BLaER1 (cell line): Measurements from ENCODE around the gene SHE.

Experiments
- H3K27ac ChIP-seq: shearing (Covaris generic); formaldehyde crosslinking; 2 replicates; pipeline ENCODE4 v1.8.1; 2022
- H3K27me3 ChIP-seq: shearing (Covaris generic); formaldehyde crosslinking; 2 replicates; pipeline ENCODE4 v1.8.1; 2022
- H3K36me3 ChIP-seq: shearing (Covaris generic); formaldehyde crosslinking; 2 replicates; pipeline ENCODE4 v1.8.1; 2022
- H3K4me1 ChIP-seq: shearing (Covaris generic); formaldehyde crosslinking; 2 replicates; pipeline ENCODE4 v1.8.1; 2022
- H3K4me2 ChIP-seq: shearing (Covaris generic); formaldehyde crosslinking; 2 replicates; pipeline ENCODE4 v1.8.1; 2022
- H3K4me3 ChIP-seq: shearing (Covaris generic); formaldehyde crosslinking; 2 replicates; pipeline ENCODE4 v1.8.1; 2022
- H3K9ac ChIP-seq: shearing (Covaris generic); formaldehyde crosslinking; 2 replicates; pipeline ENCODE4 v1.8.1; 2022
- H3K9me3 ChIP-seq: shearing (Covaris generic); formaldehyde crosslinking; 2 replicates; pipeline ENCODE4 v1.8.1; 2022
- H4K20me1 ChIP-seq: shearing (Covaris generic); formaldehyde crosslinking; 2 replicates; pipeline ENCODE4 v1.8.1; 2022
- Cebpa-rat ChIP-seq: shearing (Covaris generic); IDR thresholded peaks from 2 replicates; pipeline ENCODE4 v1.8.1; 2022

Gene SHE

GRCh38 chr1:154502066-154502743, at the start of gene SHE, which contains the start of gene TDRD10:
SHE (minus strand) TSS chr1:154502412; CDS start chr1:154502026, 386 bp downstream.
TDRD10 (plus strand) TSS chr1:154502219; CDS start chr1:154506904, 4,685 bp downstream.
- Histone ChIP-seq H4K20me1 (no peaks in the 10 kb centered on the region), H3K9me3 (peaks cover 31% of the 10 kb centered on the region), H3K9ac (no peak within 1 kb of the TSS), H3K27ac (no peak within 1 kb of the TSS), H3K4me3 (peak within 1 kb of the TSS; percentile 58), H3K4me2 (peak within 1 kb of the TSS; percentile 79), H3K36me3 (no peaks in the 10 kb centered on the region), H3K4me1 (peaks cover 55% of the 10 kb centered on the region), H3K27me3 (peaks cover 34% of the 10 kb centered on the region)
- no peak for TF ChIP-seq Cebpa-rat

GRCh38 chr1:154551474-154551873, 49.3 kb upstream of the SHE start:
- no peak overlapping the region for H3K4me2 ChIP-seq
- H3K4me1 ChIP-seq, result peaks cover 11% of the 10 kb centered on the region

GRCh38 chr1:154550657-154551056, 48.4 kb upstream of the SHE start:
- Histone ChIP-seq H3K27ac (no peak overlapping the region), H4K20me1 (peaks cover 78% of the 10 kb centered on the region), H3K36me3 (peaks cover 77% of the 10 kb centered on the region), H3K9ac (no peak overlapping the region), H3K4me1 (0 out of 2 replicates have a peak, but pooled peaks cover 4% of the 10 kb centered on the region), H3K4me3 (no peak overlapping the region), H3K4me2 (no peak overlapping the region), H3K9me3 (no peaks in the 10 kb centered on the region), H3K27me3 (no peaks in the 10 kb centered on the region)
- TF ChIP-seq Cebpa-rat, result no peak

More at GRCh38 chr1:154551474-154551873, 49.3 kb upstream of the SHE start:
- H4K20me1 ChIP-seq, result peaks cover 86% of the 10 kb centered on the region
- no peak overlapping the region for H3K9ac ChIP-seq
- no peak overlapping the region for H3K4me3 ChIP-seq
- no peak overlapping the region for H3K27ac ChIP-seq
- H3K27me3 ChIP-seq, result no peaks in the 10 kb centered on the region
- peaks cover 85% of the 10 kb centered on the region for H3K36me3 ChIP-seq
- H3K9me3 ChIP-seq, result no peaks in the 10 kb centered on the region
- TF ChIP-seq Cebpa-rat, result no peak

- H3K9me3 ChIP-seq, result no peaks in the 10 kb centered on the region
- no peaks in the 10 kb centered on the region for H3K27me3 ChIP-seq
- H3K27ac ChIP-seq, result no peak overlapping the region
- H3K36me3 ChIP-seq, result peaks cover 71% of the 10 kb centered on the region
- H3K4me3 ChIP-seq, result no peak overlapping the region
- H4K20me1 ChIP-seq, result peaks cover 72% of the 10 kb centered on the region
- 0 out of 2 replicates have a peak, but pooled peaks cover 5% of the 10 kb centered on the region for H3K4me1 ChIP-seq
- TF ChIP-seq Cebpa-rat, result no peak
- H3K9ac ChIP-seq, result no peak overlapping the region
- H3K4me2 ChIP-seq, result no peak overlapping the region
Observed at GRCh38 chr1:154550070-154550469, 47.9 kb upstream of the SHE start.

GRCh38 chr1:154549202-154549770, 47.1 kb upstream of the SHE start:
- 0 out of 2 replicates have a peak overlapping the region, but pooled peaks have one; percentile 5 for H3K9ac ChIP-seq
- H3K36me3 ChIP-seq, result peaks cover 63% of the 10 kb centered on the region

GRCh38 chr1:154548028-154548427, 45.8 kb upstream of the SHE start:
- Histone ChIP-seq H3K9ac (no peak overlapping the region), H3K4me1 (0 out of 2 replicates have a peak, but pooled peaks cover 9% of the 10 kb centered on the region), H3K4me3 (no peak overlapping the region), H4K20me1 (peaks cover 55% of the 10 kb centered on the region), H3K27ac (no peak overlapping the region), H3K36me3 (peaks cover 51% of the 10 kb centered on the region), H3K9me3 (no peaks in the 10 kb centered on the region), H3K27me3 (no peaks in the 10 kb centered on the region), H3K4me2 (no peak overlapping the region)
- no peak for TF ChIP-seq Cebpa-rat

More at GRCh38 chr1:154549202-154549770, 47.1 kb upstream of the SHE start:
- no peak overlapping the region for H3K27ac ChIP-seq
- 0 out of 2 replicates have a peak, but pooled peaks cover 9% of the 10 kb centered on the region for H3K4me1 ChIP-seq
- TF ChIP-seq Cebpa-rat, result no peak
- H4K20me1 ChIP-seq, result peaks cover 65% of the 10 kb centered on the region
- no peak overlapping the region for H3K4me3 ChIP-seq
- no peaks in the 10 kb centered on the region for H3K9me3 ChIP-seq
- no peaks in the 10 kb centered on the region for H3K27me3 ChIP-seq
- H3K4me2 ChIP-seq, result no peak overlapping the region; the same call in 1 of the 2 replicates

- no peak overlapping the region for H3K4me2 ChIP-seq
- H3K9me3 ChIP-seq, result no peaks in the 10 kb centered on the region
- no peak overlapping the region for H3K4me3 ChIP-seq
- H3K9ac ChIP-seq, result no peak overlapping the region
- H4K20me1 ChIP-seq, result peaks cover 47% of the 10 kb centered on the region
- peaks cover 43% of the 10 kb centered on the region for H3K36me3 ChIP-seq
- no peaks in the 10 kb centered on the region for H3K27me3 ChIP-seq
- no peak overlapping the region for H3K27ac ChIP-seq
- 0 out of 2 replicates have a peak, but pooled peaks cover 9% of the 10 kb centered on the region for H3K4me1 ChIP-seq
- TF ChIP-seq Cebpa-rat, result no peak
Observed at GRCh38 chr1:154547105-154547732, 45.0 kb upstream of the SHE start.

- Histone ChIP-seq H3K36me3 (peaks cover 35% of the 10 kb centered on the region), H3K4me2 (no peak overlapping the region), H3K4me3 (no peak overlapping the region), H3K27ac (no peak overlapping the region), H3K9me3 (no peaks in the 10 kb centered on the region), H3K27me3 (no peaks in the 10 kb centered on the region), H3K4me1 (0 out of 2 replicates have a peak, but pooled peaks cover 9% of the 10 kb centered on the region), H4K20me1 (peaks cover 39% of the 10 kb centered on the region), H3K9ac (no peak overlapping the region)
- no peak for TF ChIP-seq Cebpa-rat
Observed at GRCh38 chr1:154546264-154547063, 44.3 kb upstream of the SHE start.

- Histone ChIP-seq H3K4me1 (0 out of 2 replicates have a peak, but pooled peaks cover 5% of the 10 kb centered on the region), H3K27ac (no peak overlapping the region), H3K9ac (no peak overlapping the region), H3K4me2 (no peak overlapping the region), H3K4me3 (no peak overlapping the region), H4K20me1 (no peaks in the 10 kb centered on the region), H3K9me3 (no peaks in the 10 kb centered on the region), H3K27me3 (no peaks in the 10 kb centered on the region), H3K36me3 (no peaks in the 10 kb centered on the region)
- TF ChIP-seq Cebpa-rat, result no peak
Observed at GRCh38 chr1:154541231-154541630, 39.0 kb upstream of the SHE start.
